WTC11 (cell line): ENCODE measurements around the gene NUF2. TPM values are rescaled to one million over a fixed set of nuclear protein-coding genes. Genes with fewer than 3 reads are reported as not detected.

Experiments
- ATAC-seq: fragments of 200-7000 bp; cut with Tn5 transposase; 2 replicates; pipeline ENCODE4 v1.10.0; 2021; ENCODE audit warnings: mild to moderate bottlenecking, moderate library complexity
- CTCF ChIA-PET: fragments of 300-600 bp; sonication (Branson Sonifier 250); formaldehyde crosslinking; loops from one replicate; lab custom pipeline; 2021; ENCODE audit warnings: antibody characterized with exemption; lab: Charles Lee
- POLR2A ChIA-PET: fragments of 350-600 bp; sonication (Branson Sonifier 250); formaldehyde crosslinking; loops from one replicate; lab custom pipeline; 2021; ENCODE audit warnings: antibody characterized with exemption; lab: Charles Lee
- DNase-seq: peaks from one replicate; pipeline ENCODE4 v3.0.0; 2021; ENCODE audit warnings: low spot score
- H3K27ac Mint-ChIP-seq: 2 replicates; pipeline ENCODE4 v1.8.0; 2021; ENCODE audit warnings: mixed read lengths
- H3K27me3 Mint-ChIP-seq: 2 replicates; pipeline ENCODE4 v1.8.0; 2021; ENCODE audit warnings: low read depth, mild to moderate bottlenecking, moderate library complexity, mixed read lengths
- H3K36me3 Mint-ChIP-seq: 2 replicates; pipeline ENCODE4 v1.8.0; 2021; ENCODE audit warnings: mixed read lengths
- H3K4me1 Mint-ChIP-seq: 2 replicates; pipeline ENCODE4 v1.8.0; 2022; ENCODE audit warnings: mixed read lengths
- H3K4me3 Mint-ChIP-seq: 2 replicates; pipeline ENCODE4 v1.8.0; 2021; ENCODE audit warnings: mild to moderate bottlenecking, moderate library complexity, mixed read lengths
- H3K9me3 Mint-ChIP-seq: 2 replicates; pipeline ENCODE4 v1.8.0; 2021; ENCODE audit warnings: mixed read lengths
- AFF4 ChIP-seq: sonication (generic); formaldehyde crosslinking; IDR thresholded peaks from 2 replicates; pipeline ENCODE4 v1.8.1; 2023; ENCODE audit warnings: mild to moderate bottlenecking, missing genetic modification reagents, borderline replicate concordance
- ATF2 ChIP-seq: sonication (generic); formaldehyde crosslinking; IDR thresholded peaks from 2 replicates; pipeline ENCODE4 v1.8.1; 2022; ENCODE audit warnings: low read depth, missing genetic modification reagents, borderline replicate concordance
- CREM ChIP-seq: sonication (generic); formaldehyde crosslinking; IDR thresholded peaks from 2 replicates; pipeline ENCODE4 v1.8.1; 2022; ENCODE audit warnings: mild to moderate bottlenecking, missing genetic modification reagents, moderate library complexity
- FOXP1 ChIP-seq: sonication (generic); formaldehyde crosslinking; IDR thresholded peaks from 2 replicates; pipeline ENCODE4 v1.8.0; 2022; ENCODE audit warnings: missing genetic modification reagents, mild to moderate bottlenecking, moderate library complexity, borderline replicate concordance
- FOXP4 ChIP-seq: sonication (generic); formaldehyde crosslinking; IDR thresholded peaks from 2 replicates; pipeline ENCODE4 v1.8.0; 2022; ENCODE audit warnings: mild to moderate bottlenecking, missing genetic modification reagents
- HMGA2 ChIP-seq: fragments of 250-450 bp; sonication (Bioruptor Pico); IDR thresholded peaks from 2 replicates; pipeline ENCODE4 v1.4.0; 2021; ENCODE audit warnings: mild to moderate bottlenecking, moderate library complexity
- JUN ChIP-seq: sonication (generic); formaldehyde crosslinking; IDR thresholded peaks from 2 replicates; pipeline ENCODE4 v1.8.0; 2023; ENCODE audit warnings: mild to moderate bottlenecking, missing genetic modification reagents
- MXD4 ChIP-seq: fragments of 250-450 bp; sonication (Bioruptor Pico); IDR thresholded peaks from 2 replicates; pipeline ENCODE4 v1.8.0; 2021; ENCODE audit warnings: mild to moderate bottlenecking, moderate library complexity, borderline replicate concordance
- NFE2L1 ChIP-seq: sonication (generic); formaldehyde crosslinking; IDR thresholded peaks from 2 replicates; pipeline ENCODE4 v1.8.1; 2023; ENCODE audit warnings: missing genetic modification reagents
- NFYB ChIP-seq: sonication (generic); formaldehyde crosslinking; conservative IDR thresholded peaks from 2 replicates; pipeline ENCODE4 v1.8.0; 2022; ENCODE audit warnings: low read depth, missing genetic modification reagents
- SMAD4 ChIP-seq: sonication (generic); formaldehyde crosslinking; IDR thresholded peaks from 2 replicates; pipeline ENCODE4 v1.8.0; 2022; ENCODE audit warnings: mild to moderate bottlenecking, missing genetic modification reagents
- SOX15 ChIP-seq: fragments of 250-450 bp; sonication (Bioruptor Pico); IDR thresholded peaks from 2 replicates; pipeline ENCODE4 v1.9.0; 2021; ENCODE audit warnings: mild to moderate bottlenecking
- TEAD1 ChIP-seq: sonication (generic); formaldehyde crosslinking; IDR thresholded peaks from 2 replicates; pipeline ENCODE4 v1.8.0; 2022; ENCODE audit warnings: mild to moderate bottlenecking, missing genetic modification reagents
- TEAD4 ChIP-seq: sonication (generic); formaldehyde crosslinking; IDR thresholded peaks from 2 replicates; pipeline ENCODE4 v1.8.0; 2022; ENCODE audit warnings: mild to moderate bottlenecking, missing genetic modification reagents
- USF1 ChIP-seq: sonication (generic); formaldehyde crosslinking; IDR thresholded peaks from 2 replicates; pipeline ENCODE4 v1.8.0; 2022; ENCODE audit warnings: mild to moderate bottlenecking, missing genetic modification reagents
- ZNF423 ChIP-seq: fragments of 250-450 bp; sonication (Bioruptor Pico); IDR thresholded peaks from 2 replicates; pipeline ENCODE4 v2.1.2; 2022; ENCODE audit warnings: mild to moderate bottlenecking, moderate library complexity
- ZNF671 ChIP-seq: fragments of 250-450 bp; sonication (Bioruptor Pico); IDR thresholded peaks from 2 replicates; pipeline ENCODE4 v1.8.0; 2021; ENCODE audit warnings: mild to moderate bottlenecking
- ZSCAN18 ChIP-seq: fragments of 250-450 bp; sonication (Bioruptor Pico); IDR thresholded peaks from 2 replicates; pipeline ENCODE4 v2.1.2; 2022; ENCODE audit warnings: mild to moderate bottlenecking, moderate library complexity
- total RNA-seq: library from RNA; stranded (reverse); gene quantifications from 3 replicates; pipeline ENCODE4 v1.2.3, GENCODE V29; 2021

NUF2 gene
- total RNA-seq, 1 experiment from 2014 or later = 32.9 TPM

GRCh38 chr1:163300568-163300967 lies 21.2 kb upstream of the NUF2 start (continued):
- TF ChIP-seq ZSCAN18 (no peak), NFE2L1 (no peak), MXD4 (CRISPR knock-in tag) (no peak), ATF2 (CRISPR knock-in tag) (no peak), FOXP4 (CRISPR knock-in tag) (no peak), ZNF423 (CRISPR knock-in tag) (no peak), NFYB (no peak)

GRCh38 chr1:163303561-163303960 lies 18.2 kb upstream of the NUF2 start:
- ChIA-PET CTCF (no interaction called here), POLR2A (no interaction called here)
- H3K27ac Mint-ChIP-seq = no peak overlapping the region
- TF ChIP-seq SMAD4 (no peak), AFF4 (CRISPR knock-in tag) (no peak), HMGA2 (no peak), TEAD1 (CRISPR knock-in tag) (no peak), USF1 (CRISPR knock-in tag) (no peak), CREM (no peak), ZNF671 (CRISPR knock-in tag) (no peak), SOX15 (CRISPR knock-in tag) (no peak), FOXP1 (CRISPR knock-in tag) (no peak), TEAD4 (CRISPR knock-in tag) (no peak), ATF2 (CRISPR knock-in tag) (no peak), JUN (CRISPR knock-in tag) (no peak)
- H3K9me3 Mint-ChIP-seq = 0 out of 2 replicates have a peak, but pooled peaks cover 3% of the 10 kb centered on the region
- ATAC-seq (no peak), DNase-seq (no peak)
- H3K4me3 Mint-ChIP-seq = no peak overlapping the region
- H3K4me1 Mint-ChIP-seq = peaks cover 6% of the 10 kb centered on the region
- H3K27me3 Mint-ChIP-seq = no peaks in the 10 kb centered on the region
- peaks cover 11% of the 10 kb centered on the region; the same call in 1 of the 2 replicates for H3K36me3 Mint-ChIP-seq
